Pulmonary artery endothelial cell (primary cell): ENCODE results near the gene AKR1A1. TPM values are rescaled to one million over a fixed set of nuclear protein-coding genes. Genes with fewer than 3 reads are reported as not detected.

Experiments used
- DNase-seq: peaks from one replicate; pipeline ENCODE4 v3.0.0-alpha.2; 2011; ENCODE audit warnings: low read depth, low spot score
- total RNA-seq: library from RNA; depleted of rRNA; stranded (reverse); fragments of >200 nt; gene quantifications from 2 replicates; pipeline ENCODE4 v1.2.3, GENCODE V29; 2014

Gene AKR1A1
- total RNA-seq, 1 donor from 2014 or later = 172 TPM

DNA sequence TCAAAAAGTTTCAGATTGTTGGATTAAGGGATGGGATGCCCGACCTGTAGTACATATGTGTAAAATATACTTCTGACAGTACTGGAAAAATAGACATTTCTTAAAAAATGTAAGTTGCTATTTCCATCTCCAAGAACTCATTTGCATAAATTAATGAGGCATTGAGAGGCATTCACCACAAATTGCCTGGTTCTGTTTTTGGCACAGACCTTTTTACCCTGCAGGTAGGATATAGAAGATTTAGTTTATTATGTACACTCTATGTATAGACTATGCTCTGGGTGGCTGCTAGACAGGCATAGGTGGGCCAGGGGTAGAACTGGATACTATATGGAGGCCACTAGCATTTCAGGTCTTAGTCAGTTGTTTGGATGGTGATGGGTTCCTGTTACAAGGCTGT lies 65.3 kb downstream of the AKR1A1 start:
- no peak for DNase-seq

DNA sequence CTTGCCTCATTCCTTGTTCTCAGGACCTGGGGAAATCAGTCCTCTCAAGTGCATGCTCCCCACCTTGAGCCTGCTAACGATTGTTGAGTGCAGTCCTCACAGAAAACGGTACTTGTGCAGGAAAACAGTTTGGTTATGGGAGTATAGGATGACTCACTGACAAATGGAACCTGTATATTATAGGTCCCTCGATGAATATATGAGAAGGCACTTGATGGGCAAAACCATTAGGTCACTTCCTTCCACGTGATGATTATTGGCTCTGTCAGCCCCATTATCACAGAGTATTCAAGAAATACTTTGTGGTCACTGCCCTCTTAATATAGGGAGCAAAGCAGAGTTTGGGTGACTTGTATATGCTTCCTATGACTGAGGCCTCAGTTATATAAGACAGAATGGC lies 67.0 kb downstream of the AKR1A1 start:
- peak; percentile 32 for DNase-seq

DNA sequence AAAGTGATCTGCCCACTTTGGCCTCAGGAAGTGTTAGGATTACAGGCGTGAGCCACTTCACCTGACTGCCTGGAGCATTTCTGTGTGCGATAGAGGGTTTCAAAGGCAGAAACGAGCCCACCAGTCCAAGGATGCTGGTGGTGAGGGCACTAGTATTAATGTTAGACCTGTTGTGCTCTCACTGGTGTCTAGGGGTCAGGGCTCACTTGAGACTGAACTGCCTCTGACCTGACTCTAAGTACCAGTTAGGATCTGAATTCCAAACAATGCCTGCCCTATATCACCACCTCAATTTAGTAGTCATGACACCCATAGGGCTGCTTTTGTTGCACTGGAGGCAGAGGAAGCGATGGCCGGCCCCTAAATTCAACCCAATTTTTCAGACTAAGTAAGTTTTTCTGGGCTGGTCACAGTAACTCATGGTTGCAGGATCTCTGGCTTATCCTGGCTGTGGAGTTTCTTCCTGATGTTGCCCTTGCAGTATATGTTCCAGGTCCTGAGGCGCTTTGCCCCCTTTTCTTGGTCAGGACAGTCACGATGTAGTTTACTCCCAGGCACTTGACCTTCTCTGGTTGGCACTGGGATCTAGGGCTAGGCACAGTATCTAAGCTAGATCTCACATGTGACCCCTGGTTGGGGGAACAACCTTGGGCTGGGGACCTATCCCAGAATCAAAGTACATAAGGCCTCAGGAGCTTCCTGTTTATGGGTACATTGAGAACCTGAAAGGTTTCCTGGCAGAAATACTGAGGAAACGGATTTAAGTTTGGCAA lies 68.7 kb downstream of the AKR1A1 start:
- DNase-seq = no peak

Other genes with a start within 250 kb of the AKR1A1 start
- gene HPDL, start 223.9 kb upstream of the AKR1A1 start, total RNA-seq = 4.7 and 7.2 TPM in 2 replicates
- 21.4 and 29.0 TPM in 2 replicates for gene TOE1, start 210.7 kb upstream of the AKR1A1 start, total RNA-seq
- 11.7 and 16.3 TPM in 2 replicates for gene MUTYH, start 210.4 kb upstream of the AKR1A1 start, total RNA-seq
- 1.5 and 2.4 TPM in 2 replicates for gene TESK2, start 59.7 kb upstream of the AKR1A1 start, total RNA-seq
- 0.59 and 0.60 TPM in 2 replicates for gene CCDC163, start 50.8 kb upstream of the AKR1A1 start, total RNA-seq
- 1.7 and 1.8 TPM in 2 replicates for gene MMACHC, start 50.5 kb upstream of the AKR1A1 start, total RNA-seq
- gene PRDX1, start 28.9 kb upstream of the AKR1A1 start, total RNA-seq = 764 and 880 TPM in 2 replicates
- 76.9 and 125 TPM in 2 replicates for gene NASP, start 33.2 kb downstream of the AKR1A1 start, total RNA-seq
- gene CCDC17, start 73.2 kb downstream of the AKR1A1 start, total RNA-seq = 0.53 and 0.95 TPM in 2 replicates
- 70.4 and 87.6 TPM in 2 replicates for gene GPBP1L1, start 135.7 kb downstream of the AKR1A1 start, total RNA-seq
- gene TMEM69, start 137.4 kb downstream of the AKR1A1 start, total RNA-seq = 14.7 and 17.9 TPM in 2 replicates
- gene IPP, start 199.8 kb downstream of the AKR1A1 start, total RNA-seq = 6.5 and 6.6 TPM in 2 replicates